ENCODE measurements around the gene SMCHD1.
"Not testable (repeated sequence)": the region's sequence is repeated elsewhere in the genome, so short reads cannot be mapped to it uniquely, and the experiment has no call there.

GRCh38 chr18:2809666-2810183 lies 154.2 kb downstream of the SMCHD1 start:
- not testable (repeated sequence) for TF ChIP-seq CTCF (IDR thresholded peaks at IDR 0.05; ENCODE audit: low read depth, low read length, missing input control); YY1 (IDR thresholded peaks at IDR 0.05); FOXA1 (IDR thresholded peaks at IDR 0.05); EGR1 (IDR thresholded peaks at IDR 0.05; ENCODE audit: low read depth in 2 of 2); TAF1 (conservative IDR thresholded peaks at IDR 0.05); JUND (IDR thresholded peaks at IDR 0.05); REST (IDR thresholded peaks at IDR 0.05)

Measured in liver (tissue), 3 donors.